SK-N-SH (cell line): ENCODE results near the gene F2RL2. TPM values are rescaled to one million over a fixed set of nuclear protein-coding genes. Genes with fewer than 3 reads are reported as not detected.

ENCODE experiments used
- CTCF ChIA-PET: fragments of 300-600, 350-600 bp; formaldehyde crosslinking; extraction: SDS; loops from one replicate; lab custom pipeline; 2021; lab: Yijun Ruan, JAX
- POLR2A ChIA-PET: fragments of 350-600 bp; sonication (Branson Sonifier 250); formaldehyde crosslinking; extraction: SDS; loops from one replicate; lab custom pipeline; 2020; ENCODE audit warnings: antibody characterized with exemption, inconsistent platforms; lab: Yijun Ruan, JAX
- DNase-seq: peaks from one replicate; pipeline ENCODE4 v3.0.0; 2012
- H2AFZ ChIP-seq: fragments of 200-600 bp; sonication (generic); 2 replicates; pipeline ENCODE4 v1.8.1; 2016; ENCODE audit warnings: antibody characterized with exemption, mild to moderate bottlenecking, low read depth
- H3F3A ChIP-seq: fragments of 200-600 bp; sonication (generic); replicated peaks from 2 replicates; pipeline ENCODE3; 2016; ENCODE audit warnings: antibody characterized with exemption, mild to moderate bottlenecking; ENCODE audit not compliant: insufficient read depth
- H3K27ac ChIP-seq, 2 experiments: fragments of 200-500 bp in 1 of 2; fragments of 200-600 bp in 1 of 2; sonication (Bioruptor generic) in 1 of 2; sonication (generic), shearing (Covaris generic) in 1 of 2; 2 replicates each; pipeline versions ENCODE4 v1.5.1 to v1.6.1; 2014 to 2016; ENCODE audit warnings: low read depth in 2 of 2, inconsistent platforms in 1 of 2, low read length in 1 of 2, mild to moderate bottlenecking in 1 of 2, mixed read lengths in 1 of 2
- H3K27me3 ChIP-seq: fragments of 200-600 bp; sonication (generic), shearing (Covaris generic); 2 replicates; pipeline ENCODE4 v1.6.1; 2016; ENCODE audit warnings: mixed run types; ENCODE audit not compliant: insufficient read depth
- H3K36me3 ChIP-seq, 2 experiments: fragments of 200-500 bp in 1 of 2; fragments of 200-600 bp in 1 of 2; sonication (Bioruptor generic) in 1 of 2; sonication (generic) in 1 of 2; replicated peaks in 1 of 2; 2 replicates each; pipeline versions ENCODE3 to v1.5.1; 2014 to 2016; ENCODE audit warnings: low read length in 1 of 2, mild to moderate bottlenecking in 1 of 2; ENCODE audit not compliant: insufficient read depth in 2 of 2, control insufficient read depth in 1 of 2
- H3K4me1 ChIP-seq, 2 experiments: fragments of 200-500 bp in 1 of 2; fragments of 200-600 bp in 1 of 2; sonication (Bioruptor generic) in 1 of 2; sonication (generic), shearing (Covaris generic) in 1 of 2; 2 replicates each; pipeline versions ENCODE4 v1.5.1 to v1.6.1; 2014 to 2016; ENCODE audit warnings: low read depth in 1 of 2, low read length in 1 of 2, mixed run types in 1 of 2; ENCODE audit not compliant: insufficient read depth in 2 of 2, control insufficient read depth in 1 of 2
- H3K4me2 ChIP-seq: fragments of 200-600 bp; sonication (generic), shearing (Covaris generic); 2 replicates; pipeline ENCODE4 v1.6.1; 2017; ENCODE audit warnings: mixed run types
- H3K4me3 ChIP-seq, 2 experiments: fragments of 200-500 bp in 1 of 2; fragments of 200-600 bp in 1 of 2; sonication (Bioruptor generic) in 1 of 2; sonication (generic), shearing (Covaris generic) in 1 of 2; 2 replicates each; pipeline versions ENCODE4 v1.5.1 to v1.8.1; 2014 to 2016; ENCODE audit warnings: low read depth in 2 of 2, inconsistent platforms in 1 of 2, low read length in 1 of 2, mild to moderate bottlenecking in 1 of 2, mixed read lengths in 1 of 2, moderate library complexity in 1 of 2
- H3K79me2 ChIP-seq: fragments of 200-600 bp; sonication (generic); 2 replicates; pipeline ENCODE4 v1.8.1; 2017; ENCODE audit warnings: mild to moderate bottlenecking; ENCODE audit not compliant: insufficient read depth
- H3K9ac ChIP-seq: fragments of 200-600 bp; sonication (generic); 2 replicates; pipeline ENCODE4 v1.6.1; 2017; ENCODE audit warnings: mixed run types
- H3K9me2 ChIP-seq: fragments of 200-600 bp; sonication (generic); 2 replicates; pipeline ENCODE4 v1.6.1; 2017; ENCODE audit warnings: mixed run types
- H3K9me3 ChIP-seq: fragments of 200-600 bp; sonication (generic); 2 replicates; pipeline ENCODE4 v1.6.1; 2017; ENCODE audit warnings: mixed run types, mild to moderate bottlenecking, moderate library complexity
- H4K20me1 ChIP-seq: fragments of 200-600 bp; sonication (generic); 2 replicates; pipeline ENCODE4 v1.6.1; 2017; ENCODE audit warnings: mild to moderate bottlenecking, mixed run types; ENCODE audit not compliant: insufficient read depth
- CTCF ChIP-seq: fragments of 200-600 bp; sonication (generic); IDR thresholded peaks from 2 replicates; pipeline ENCODE4 v1.6.1; 2017; ENCODE audit warnings: antibody characterized with exemption, mild to moderate bottlenecking, moderate library complexity
- GABPA ChIP-seq: IDR thresholded peaks from 2 replicates; pipeline ENCODE4 v1.4.0; 2012; ENCODE audit warnings: low read depth, mild to moderate bottlenecking
- MAX ChIP-seq: IDR thresholded peaks from 2 replicates; pipeline ENCODE4 v1.4.0; 2012; ENCODE audit warnings: low read depth
- RFX5 ChIP-seq: IDR thresholded peaks from 2 replicates; pipeline ENCODE4 v1.6.1; 2012; ENCODE audit warnings: mild to moderate bottlenecking, improper control_type of control experiment, low read length
- ZBTB33 ChIP-seq: IDR thresholded peaks from 2 replicates; pipeline ENCODE4 v1.4.0; 2012; ENCODE audit warnings: low read depth, borderline replicate concordance
- WGBS: methylation state at CpG from one replicate; pipeline ENCODE4 v1.1.6; 2017; ENCODE audit warnings: low lambda C conversion rate; 5-methylcytosine and 5-hydroxymethylcytosine counted together
- polyA plus RNA-seq, 3 experiments: library from polyadenylated mRNA; depleted of rRNA; stranded (reverse); fragments of >200 nt; gene quantifications; 2 replicates each; pipeline ENCODE4 v1.2.3, GENCODE V29; 2012
- TF ChIP-seq, protein P1 (sequence below): fragments of 150-350 bp; IDR thresholded peaks from 2 replicates; pipeline ENCODE4 v1.6.1; 2016; ENCODE audit warnings: mild to moderate bottlenecking, low read depth, low read length

Gene F2RL2
- polyA plus RNA-seq, 1 of the 3 experiments (the other 2 are of a cell fraction), result 29.4 TPM

DNA sequence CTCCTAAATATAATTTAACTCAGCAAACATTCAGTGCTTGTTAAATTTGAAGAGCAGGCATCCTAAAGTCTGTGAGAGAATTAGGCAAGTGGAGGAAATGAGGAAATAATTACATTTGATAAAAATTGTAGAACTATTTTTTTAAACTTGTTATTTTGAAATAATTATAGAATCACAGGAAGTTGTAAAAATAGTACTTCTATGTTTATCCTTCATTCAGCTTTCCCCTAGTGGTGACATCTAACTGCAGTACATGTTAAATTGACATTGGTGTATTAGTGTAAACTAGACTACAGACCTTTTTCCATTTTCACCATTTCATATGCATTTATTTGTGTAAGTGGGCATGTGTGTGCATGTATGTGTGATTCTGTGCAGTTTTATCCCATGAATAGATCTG is 51.6 kb downstream of the F2RL2 start:
- Histone ChIP-seq H3K27ac (no peak overlapping the region), H3K4me1 (no peaks in the 10 kb centered on the region; a peak in 2 of 4 replicates), H3K4me2 (no peak overlapping the region), H3K79me2 (no peaks in the 10 kb centered on the region), H2AFZ (no peak overlapping the region), H3K4me3 (no peak overlapping the region), H3K36me3 (no peaks in the 10 kb centered on the region), H4K20me1 (no peaks in the 10 kb centered on the region), H3K9me3 (no peaks in the 10 kb centered on the region), H3F3A (no peaks in the 10 kb centered on the region), H3K9ac (no peak overlapping the region), H3K27me3 (no peaks in the 10 kb centered on the region), H3K9me2 (no peaks in the 10 kb centered on the region)
- POLR2A ChIA-PET, result no interaction called here
- CTCF ChIA-PET, result interaction anchor here (1.0 to 1.8 kb wide), 3 partner anchors 12 to 57 kb away, joined by 3 to 13 read pairs (median 5); no protein-coding TSS in a partner anchor
- no peak for DNase-seq
- TF ChIP-seq CTCF (peak; percentile 36; the same call in 1 of the 2 replicates), ZBTB33 (no peak)

- H2AFZ ChIP-seq, result no peak overlapping the region
- no peaks in the 10 kb centered on the region for H3K79me2 ChIP-seq
- no peaks in the 10 kb centered on the region for H3K27me3 ChIP-seq
- no peak overlapping the region for H3K4me2 ChIP-seq
- no peak overlapping the region for H3K9ac ChIP-seq
- no peak for DNase-seq
- no peak overlapping the region for H3K27ac ChIP-seq
- H4K20me1 ChIP-seq, result no peaks in the 10 kb centered on the region
- no peaks in the 10 kb centered on the region for H3K9me3 ChIP-seq
- H3K4me3 ChIP-seq, result no peak overlapping the region
- no peaks in the 10 kb centered on the region for H3F3A ChIP-seq
- H3K36me3 ChIP-seq, result no peaks in the 10 kb centered on the region
- ChIA-PET POLR2A (no interaction called here), CTCF (interaction anchor here (0.6 kb wide), 1 partner anchor 11 kb away, joined by 3 read pairs; no protein-coding TSS in a partner anchor)
- TF ChIP-seq RFX5, result no peak
- TF ChIP-seq, protein P1, sequence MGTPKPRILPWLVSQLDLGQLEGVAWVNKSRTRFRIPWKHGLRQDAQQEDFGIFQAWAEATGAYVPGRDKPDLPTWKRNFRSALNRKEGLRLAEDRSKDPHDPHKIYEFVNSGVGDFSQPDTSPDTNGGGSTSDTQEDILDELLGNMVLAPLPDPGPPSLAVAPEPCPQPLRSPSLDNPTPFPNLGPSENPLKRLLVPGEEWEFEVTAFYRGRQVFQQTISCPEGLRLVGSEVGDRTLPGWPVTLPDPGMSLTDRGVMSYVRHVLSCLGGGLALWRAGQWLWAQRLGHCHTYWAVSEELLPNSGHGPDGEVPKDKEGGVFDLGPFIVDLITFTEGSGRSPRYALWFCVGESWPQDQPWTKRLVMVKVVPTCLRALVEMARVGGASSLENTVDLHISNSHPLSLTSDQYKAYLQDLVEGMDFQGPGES, result no peak
- no peak for TF ChIP-seq GABPA
- TF ChIP-seq MAX, result no peak
- TF ChIP-seq ZBTB33, result no peak
- 82% methylated on average over 4 of the region's 4 CpGs for WGBS
- H3K9me2 ChIP-seq, result no peaks in the 10 kb centered on the region
- no peaks in the 10 kb centered on the region for H3K4me1 ChIP-seq
Observed at GRCh38 chr5:76570153-76570552, 53.0 kb downstream of the F2RL2 start.

Other genes starting within 250 kb of the F2RL2 start
- 2.1 and 2.6 TPM in 2 replicates for gene IQGAP2, start 220.1 kb downstream of the F2RL2 start, polyA plus RNA-seq (2012; rRNA removed)
- gene F2R, start 92.7 kb upstream of the F2RL2 start, polyA plus RNA-seq (2012; rRNA removed), result 212 and 301 TPM in 2 replicates
- 31.3 and 41.3 TPM in 2 replicates for gene F2RL1, start 195.6 kb upstream of the F2RL2 start, polyA plus RNA-seq (2012; rRNA removed)
- gene S100Z, start 226.6 kb upstream of the F2RL2 start, polyA plus RNA-seq (2012; rRNA removed), result not detected in 2 replicates